Inflammatory macrophage treated with lipopolysaccharide for 1 hour (primary cell): Measurements from ENCODE around the gene REXO2.

ENCODE experiments used
- DNase-seq, 2 donors: peaks; one replicate each; pipeline ENCODE4 v3.0.0-alpha.2; 2020 to 2022

Gene REXO2

GRCh38 chr11:114439229-114440120 lies at the start of gene REXO2:
Gene REXO2, plus strand, starts transcription at chr11:114439467. Its CDS starts 62 bp downstream, at chr11:114439529.
- peak; percentile 89 to 92 for DNase-seq

- no peak for DNase-seq
These were observed 46.3 kb upstream of the REXO2 start for GRCh38 chr11:114392735-114393667.

- DNase-seq: no peak
These were observed 43.5 kb upstream of the REXO2 start for GRCh38 chr11:114395736-114396135.

GRCh38 chr11:114396916-114397315 lies 42.4 kb upstream of the REXO2 start:
- DNase-seq: peak; percentile 36

GRCh38 chr11:114397349-114397982 lies 41.8 kb upstream of the REXO2 start:
- no peak for DNase-seq

GRCh38 chr11:114398303-114398920 lies 40.9 kb upstream of the REXO2 start:
- no peak for DNase-seq

- no peak for DNase-seq
These were observed 39.6 kb upstream of the REXO2 start for GRCh38 chr11:114399490-114400215.

GRCh38 chr11:114400216-114400914 lies 38.9 kb upstream of the REXO2 start, which contains the start of the genes C11orf71 and RBM7:
Gene C11orf71, minus strand, starts transcription at chr11:114400511. Its CDS starts 180 bp downstream, at chr11:114400331.
Gene RBM7, plus strand, starts transcription at chr11:114400666. Its CDS starts 6 bp downstream, at chr11:114400672.
- peak; percentile 98 for DNase-seq

GRCh38 chr11:114400915-114401223 lies 38.4 kb upstream of the REXO2 start:
- no peak for DNase-seq

- peak; percentile 23 to 46 for DNase-seq
These were observed 38.0 kb upstream of the REXO2 start for GRCh38 chr11:114401311-114401710.

- DNase-seq: no peak
These were observed 26.3 kb upstream of the REXO2 start for GRCh38 chr11:114412946-114413345.

GRCh38 chr11:114413958-114414357 lies 25.3 kb upstream of the REXO2 start:
- no peak for DNase-seq

GRCh38 chr11:114416441-114416961 lies 22.8 kb upstream of the REXO2 start:
- no peak for DNase-seq

GRCh38 chr11:114426280-114426679 lies 13.0 kb upstream of the REXO2 start:
- DNase-seq: no peak

- DNase-seq: no peak
These were observed 9.0 kb upstream of the REXO2 start for GRCh38 chr11:114430290-114430689.

- no peak for DNase-seq
These were observed 6.4 kb upstream of the REXO2 start for GRCh38 chr11:114432893-114433292.

- DNase-seq: no peak
These were observed 5.9 kb upstream of the REXO2 start for GRCh38 chr11:114433376-114433775.

- no peak for DNase-seq
These were observed 964 bp upstream of the REXO2 start for GRCh38 chr11:114438303-114438702.

GRCh38 chr11:114440121-114440860 lies 1.0 kb downstream of the REXO2 start:
- no peak for DNase-seq
